GM21360 (cell line): ENCODE results near the gene RNF41.
"Not testable (repeated sequence)": the region's sequence is repeated elsewhere in the genome, so short reads cannot be mapped to it uniquely, and the experiment has no call there.

Source experiments
- ATAC-seq: cut with Tn5 transposase; IDR thresholded peaks from one replicate; pipeline ENCODE4 v1.9.1; 2021; ENCODE audit warnings: mild to moderate bottlenecking, moderate library complexity; ENCODE audit not compliant: unreplicated experiment

Gene RNF41

DNA sequence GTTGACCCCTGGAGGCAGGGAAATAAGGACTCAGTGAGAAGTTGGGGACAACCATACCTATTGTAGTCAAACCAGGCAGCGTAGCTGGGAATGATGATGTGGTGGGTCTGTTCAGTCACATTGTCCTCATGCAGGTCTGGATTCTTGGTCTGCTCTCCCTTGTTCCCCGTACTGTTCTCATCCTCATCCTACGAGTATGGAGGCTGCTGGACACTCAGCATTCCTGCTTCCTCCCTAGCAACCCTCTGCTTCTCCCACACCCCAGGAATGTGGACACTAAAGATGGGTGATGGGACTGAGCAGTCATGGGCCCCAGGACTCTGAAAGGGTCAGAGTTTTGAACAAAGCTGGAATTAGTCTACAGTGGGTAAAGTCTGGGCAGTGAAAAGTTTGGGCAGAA lies 43.4 kb downstream of the RNF41 start:
- no peak for ATAC-seq

DNA sequence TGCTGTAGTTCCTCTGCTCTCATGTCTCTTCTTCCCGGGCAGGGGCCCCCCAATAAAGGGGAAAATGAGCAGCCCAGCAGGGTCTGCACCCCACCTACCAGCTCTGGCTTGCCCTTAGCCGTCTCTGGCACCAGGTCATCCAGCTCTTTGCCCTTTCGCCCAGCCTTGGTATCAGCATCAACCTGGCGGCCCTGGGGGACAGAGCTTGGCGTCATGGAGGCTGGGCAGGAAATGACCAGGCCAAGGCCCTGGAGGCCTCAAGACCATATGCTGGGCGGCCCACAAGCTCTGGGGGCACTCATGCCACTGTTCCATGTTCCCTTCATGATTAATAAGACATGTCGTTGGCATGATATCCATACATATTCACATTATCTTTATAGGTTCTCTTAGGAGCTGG lies 48.9 kb downstream of the RNF41 start:
- no peak for ATAC-seq

DNA sequence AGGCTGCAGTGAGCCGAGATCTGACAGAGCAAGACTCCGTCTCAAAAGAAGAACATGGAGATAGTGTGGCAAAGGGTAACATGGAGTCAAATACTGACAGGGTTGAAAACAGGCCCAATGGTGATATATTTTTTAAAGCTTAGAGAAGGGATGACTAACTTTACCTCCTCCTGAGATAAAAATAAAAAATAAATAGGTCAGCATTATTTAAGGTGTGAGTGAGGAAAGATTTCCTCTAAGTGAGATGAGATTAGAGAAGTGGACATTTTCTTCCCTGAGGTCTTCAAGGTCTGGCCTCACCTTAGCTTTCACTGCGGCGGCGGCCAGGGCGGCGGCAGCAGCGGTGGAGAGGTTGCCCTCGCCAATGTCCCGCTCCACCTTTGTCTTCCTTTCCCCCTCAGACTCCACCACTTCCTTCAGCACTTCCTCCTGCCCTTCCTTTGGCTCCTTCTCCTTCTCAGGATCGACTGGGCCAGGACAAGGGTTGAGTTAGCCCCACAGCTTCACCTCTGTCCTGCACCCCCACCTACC lies 52.4 kb downstream of the RNF41 start:
- no peak for ATAC-seq

GRCh38 chr12:56165369-56165768 lies 56.4 kb downstream of the RNF41 start:
- ATAC-seq = no peak

GRCh38 chr12:56164345-56164729 lies 57.4 kb downstream of the RNF41 start:
- ATAC-seq = no peak

DNA sequence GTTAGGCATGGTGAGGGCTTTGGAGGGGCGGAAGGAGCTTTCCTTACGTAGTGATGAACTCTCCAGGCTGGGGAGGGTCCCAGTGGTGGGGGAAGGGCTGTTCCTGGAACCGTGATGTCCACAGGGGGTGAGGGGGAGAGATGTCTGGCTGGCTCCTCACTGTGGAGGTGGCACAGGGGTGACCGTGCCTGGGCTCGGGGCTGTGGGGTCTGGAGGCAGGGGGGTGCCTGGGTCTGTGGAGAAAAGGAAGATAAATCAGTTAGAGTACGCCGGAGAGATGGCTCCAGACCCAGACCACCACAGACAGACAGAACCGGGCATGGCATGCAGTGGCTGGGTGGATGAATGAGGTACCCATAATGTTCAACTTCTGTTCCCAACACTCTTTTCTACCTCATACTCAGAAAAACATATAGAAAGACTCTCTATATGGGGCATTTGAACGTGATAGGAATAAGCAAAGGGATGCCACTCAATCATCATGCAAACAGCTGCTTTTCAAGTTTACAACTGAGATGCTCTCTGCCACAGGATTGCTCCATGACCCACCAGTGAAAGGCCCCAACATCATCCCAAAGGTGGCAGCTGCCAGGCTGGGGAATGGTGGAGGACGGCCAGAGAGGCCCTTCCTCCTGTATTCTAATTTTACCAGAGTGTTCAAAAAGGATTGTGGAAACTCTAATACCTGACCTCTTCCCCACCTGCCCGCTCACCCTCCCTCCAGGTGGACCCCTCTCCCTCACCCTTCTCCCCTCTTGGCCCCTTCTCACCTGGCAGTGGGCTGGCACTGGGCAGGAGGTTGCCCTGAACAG lies 58.0 kb downstream of the RNF41 start:
- no peak for ATAC-seq

- no peak for ATAC-seq
Measured at GRCh38 chr12:56162468-56163290, 59.0 kb downstream of the RNF41 start.

GRCh38 chr12:56161690-56162351 lies 59.9 kb downstream of the RNF41 start:
- no peak for ATAC-seq

DNA sequence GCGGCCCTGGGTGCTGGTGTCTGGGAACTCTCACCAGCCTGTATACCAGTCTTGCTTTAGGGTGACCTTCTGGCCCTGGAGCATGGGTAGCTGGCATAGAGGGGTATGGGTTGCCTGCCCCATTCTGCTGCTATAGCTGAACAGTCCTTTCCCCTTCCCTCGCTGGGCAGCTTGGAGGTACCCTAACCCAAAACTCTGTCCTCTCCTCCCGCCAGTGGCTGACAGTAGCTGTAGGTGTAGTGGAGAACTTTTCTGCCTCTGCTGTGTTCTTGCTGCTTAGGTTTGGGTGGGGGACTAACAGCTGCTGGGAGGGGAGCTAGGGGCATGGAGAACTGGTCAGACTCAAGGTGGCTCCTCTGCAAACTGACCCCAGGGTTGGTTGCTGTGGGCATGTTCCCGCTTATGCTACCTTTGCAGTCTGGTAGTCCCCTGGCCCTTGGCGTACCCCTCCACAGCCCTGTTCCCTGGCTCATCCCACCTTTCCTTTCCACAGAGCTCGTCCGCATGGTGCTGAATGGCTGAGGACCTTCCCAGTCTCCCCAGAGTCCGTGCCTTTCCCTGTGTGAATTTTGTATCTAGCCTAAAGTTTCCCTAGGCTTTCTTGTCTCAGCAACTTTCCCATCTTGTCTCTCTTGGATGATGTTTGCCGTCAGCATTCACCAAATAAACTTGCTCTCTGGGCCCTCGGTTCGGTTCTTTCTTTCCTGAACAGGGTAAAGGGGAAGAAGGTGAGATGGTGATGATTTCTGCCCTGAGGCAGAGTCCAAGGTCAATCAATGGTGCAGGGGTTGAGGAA lies 60.6 kb downstream of the RNF41 start:
- ATAC-seq = no peak

DNA sequence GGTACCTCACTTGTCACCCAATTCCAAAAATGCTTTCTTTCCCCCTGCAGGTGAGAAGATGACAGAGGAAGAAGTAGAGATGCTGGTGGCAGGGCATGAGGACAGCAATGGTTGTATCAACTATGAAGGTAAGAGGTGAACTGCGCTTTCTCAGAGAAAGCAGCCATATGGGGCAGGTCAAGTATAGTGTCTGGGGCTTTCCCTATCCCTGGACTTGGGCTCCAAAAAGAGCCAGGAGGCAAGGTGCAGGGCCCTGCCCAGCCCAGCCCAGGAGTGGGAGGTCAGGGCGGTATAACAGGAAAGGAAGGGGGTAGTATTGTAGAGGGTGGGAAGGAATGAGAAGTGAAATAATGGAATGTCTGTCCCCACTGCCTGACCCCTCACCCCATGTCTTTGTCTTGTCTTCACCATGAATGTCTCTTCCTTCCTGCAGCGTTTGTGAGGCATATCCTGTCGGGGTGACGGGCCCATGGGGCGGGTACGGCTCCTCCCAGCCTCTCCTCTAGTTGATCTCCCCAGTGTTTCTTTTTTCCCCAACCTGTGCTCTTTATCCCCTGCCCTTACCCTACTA lies 61.4 kb downstream of the RNF41 start:
- ATAC-seq = no peak

DNA sequence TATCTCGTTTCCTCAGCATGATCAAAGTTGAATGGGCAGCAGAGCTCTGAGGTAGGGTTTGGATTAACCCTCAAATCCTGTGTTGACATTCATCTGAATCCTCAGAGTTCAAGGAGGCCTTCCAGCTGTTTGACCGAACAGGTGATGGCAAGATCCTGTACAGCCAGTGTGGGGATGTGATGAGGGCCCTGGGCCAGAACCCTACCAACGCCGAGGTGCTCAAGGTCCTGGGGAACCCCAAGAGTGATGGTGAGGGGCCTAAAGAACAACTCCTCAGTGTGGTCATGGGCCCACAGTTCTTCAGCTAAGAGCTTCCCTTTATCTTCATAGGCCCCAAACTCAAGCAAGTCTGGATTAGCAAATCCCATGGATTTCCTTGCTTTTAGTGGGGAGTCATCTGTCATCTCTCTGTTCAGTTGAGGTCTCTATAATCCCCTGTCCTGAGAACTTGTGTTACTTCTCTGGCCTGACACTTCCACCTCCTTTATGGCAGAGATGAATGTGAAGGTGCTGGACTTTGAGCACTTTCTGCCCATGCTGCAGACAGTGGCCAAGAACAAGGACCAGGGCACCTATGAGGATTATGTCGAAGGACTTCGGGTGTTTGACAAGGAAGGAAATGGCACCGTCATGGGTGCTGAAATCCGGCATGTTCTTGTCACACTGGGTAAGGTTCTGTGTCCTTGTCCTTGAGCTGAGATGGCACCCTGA lies 62.1 kb downstream of the RNF41 start:
- no peak for ATAC-seq

- ATAC-seq = no peak
Measured at GRCh38 chr12:56158926-56159461, 62.7 kb downstream of the RNF41 start.

DNA sequence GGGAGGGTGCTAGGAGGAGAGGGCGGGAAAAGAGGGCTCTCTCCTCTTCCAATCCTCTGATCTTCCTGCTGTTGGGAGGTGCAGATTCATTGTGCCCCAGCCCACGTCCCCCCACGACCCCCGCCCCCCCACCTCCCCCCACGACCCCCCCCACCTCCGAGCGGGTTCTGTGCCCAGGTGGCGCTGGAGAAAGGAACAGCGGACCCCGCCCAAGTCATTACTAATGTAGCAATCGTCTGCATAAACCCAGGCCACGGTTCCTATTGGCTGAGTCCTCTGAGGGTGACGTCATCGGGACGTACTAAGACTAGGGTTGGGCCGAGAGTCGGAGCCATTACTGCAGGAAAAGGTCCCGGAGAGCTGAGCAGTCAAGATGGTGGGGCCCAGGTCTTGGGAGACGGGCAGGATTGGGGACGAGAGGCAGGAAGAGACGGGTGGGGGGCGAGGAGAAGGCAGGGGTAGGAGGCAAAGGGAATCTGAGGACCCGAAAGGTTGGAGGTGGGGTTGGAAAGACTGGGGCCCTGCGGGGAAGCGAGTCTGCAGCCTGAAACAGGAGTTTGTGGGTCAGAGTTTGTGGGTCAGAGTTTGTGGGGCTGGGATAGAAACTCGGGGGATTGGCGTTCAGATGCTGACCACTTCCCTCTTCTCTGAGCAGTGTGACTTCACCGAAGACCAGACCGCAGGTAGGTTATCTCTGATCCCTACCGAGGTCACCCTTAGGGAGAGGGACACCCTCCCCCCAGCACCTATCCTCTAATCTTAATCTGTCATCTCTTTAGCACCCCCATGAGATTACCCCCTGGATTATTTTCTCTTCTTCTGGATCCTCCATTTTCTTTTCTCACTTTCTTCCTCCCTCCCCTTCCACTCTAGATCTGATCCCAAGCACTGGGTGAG lies 63.4 kb downstream of the RNF41 start, which contains the start of gene MYL6:
TSS of gene MYL6 (plus strand) at position 331 of the 897 bp plus-strand sequence. CDS start at position 374, 43 bp downstream.
- peak; percentile 71 for ATAC-seq

GRCh38 chr12:56157201-56158028 lies 64.3 kb downstream of the RNF41 start:
- ATAC-seq = peak; percentile 27

DNA sequence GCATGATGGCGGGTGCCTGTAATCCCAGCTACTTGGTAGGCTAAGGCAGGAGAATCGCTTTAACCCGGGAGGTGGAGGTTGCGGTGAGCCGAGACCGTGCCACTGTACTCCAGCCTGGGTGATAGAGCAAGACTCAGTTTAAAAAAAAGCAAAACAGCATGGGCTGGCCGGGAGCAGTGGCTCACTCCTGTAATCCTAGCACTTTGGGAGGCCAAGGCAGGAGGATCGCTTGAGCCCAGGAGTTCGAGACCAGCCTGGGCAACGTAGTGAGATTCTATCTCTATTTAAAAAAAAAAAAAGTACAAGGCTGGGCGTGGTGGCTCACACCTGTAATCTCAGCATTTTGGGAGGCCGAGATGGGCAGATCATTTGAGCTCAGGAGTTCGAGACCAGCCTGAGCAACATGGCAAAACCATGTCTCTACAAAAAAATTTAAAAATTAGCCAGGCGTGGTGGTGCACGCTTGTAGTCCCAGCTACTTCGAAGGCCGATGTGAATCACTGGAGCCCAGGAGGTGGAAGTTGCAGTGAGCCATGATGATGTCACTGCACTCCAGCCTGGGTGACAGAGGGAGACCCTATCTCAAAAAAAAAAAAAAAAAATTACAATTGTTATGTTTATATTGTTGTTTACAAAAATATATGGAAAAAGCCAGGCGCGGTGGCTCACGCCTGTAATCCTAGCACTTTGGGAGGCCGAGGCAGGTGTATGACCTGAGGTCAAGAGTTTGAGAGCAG lies 65.1 kb downstream of the RNF41 start:
- not testable (repeated sequence) for ATAC-seq

GRCh38 chr12:56155256-56155845 lies 66.4 kb downstream of the RNF41 start:
- ATAC-seq = no peak
